Stimulated activated CD4-positive, alpha-beta T cell treated with anti-CD3 and anti-CD28 coated beads, TNF-alpha, amount 100 ng/mL, for 48 hours (primary cell): ENCODE results near the gene ZNF577.

Source experiments
- DNase-seq, 3 donors: peaks; one replicate each; pipeline ENCODE4 v3.0.0-alpha.2; 2020; ENCODE audit warnings: low read depth in 3 of 3

Gene ZNF577

GRCh38 chr19:51873097-51873496 is 14.7 kb downstream of the ZNF577 start:
- no peak for DNase-seq

- no peak for DNase-seq
Observed at GRCh38 chr19:51861870-51862622, 25.7 kb downstream of the ZNF577 start.

GRCh38 chr19:51837145-51837544 is 50.6 kb downstream of the ZNF577 start:
- DNase-seq = no peak

- no peak for DNase-seq
Observed at GRCh38 chr19:51830274-51830673, 57.5 kb downstream of the ZNF577 start.

- DNase-seq = no peak
Observed at GRCh38 chr19:51824281-51825005, 63.3 kb downstream of the ZNF577 start.

- DNase-seq = no peak
Observed at GRCh38 chr19:51822946-51823345, 64.8 kb downstream of the ZNF577 start.

GRCh38 chr19:51822325-51822724 is 65.4 kb downstream of the ZNF577 start:
- DNase-seq = no peak

GRCh38 chr19:51821921-51822320 is 65.8 kb downstream of the ZNF577 start:
- no peak for DNase-seq

- no peak for DNase-seq
Observed at GRCh38 chr19:51821456-51821855, 66.3 kb downstream of the ZNF577 start.
